Measurements from ENCODE around the gene FBXW11.

DNA sequence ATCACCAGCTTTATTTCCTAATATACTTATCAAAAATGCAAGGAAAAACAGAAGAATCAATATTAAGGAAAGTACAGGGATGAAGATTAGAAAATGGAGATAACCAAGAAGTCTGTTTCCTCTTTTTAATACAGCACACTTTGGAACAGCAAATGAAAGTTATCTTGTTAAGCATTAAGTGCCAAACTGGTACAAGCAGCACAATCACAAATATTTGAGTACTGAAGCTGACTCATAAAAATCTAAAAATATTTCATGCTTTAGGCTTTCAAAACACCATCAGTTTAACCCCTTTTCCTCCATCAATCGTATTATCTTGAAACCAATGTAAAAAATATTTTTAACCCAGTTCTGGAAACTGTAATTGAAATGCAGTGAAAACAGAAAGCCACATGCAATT lies 2.7 kb downstream of the FBXW11 start:
- TF ChIP-seq, protein P1, sequence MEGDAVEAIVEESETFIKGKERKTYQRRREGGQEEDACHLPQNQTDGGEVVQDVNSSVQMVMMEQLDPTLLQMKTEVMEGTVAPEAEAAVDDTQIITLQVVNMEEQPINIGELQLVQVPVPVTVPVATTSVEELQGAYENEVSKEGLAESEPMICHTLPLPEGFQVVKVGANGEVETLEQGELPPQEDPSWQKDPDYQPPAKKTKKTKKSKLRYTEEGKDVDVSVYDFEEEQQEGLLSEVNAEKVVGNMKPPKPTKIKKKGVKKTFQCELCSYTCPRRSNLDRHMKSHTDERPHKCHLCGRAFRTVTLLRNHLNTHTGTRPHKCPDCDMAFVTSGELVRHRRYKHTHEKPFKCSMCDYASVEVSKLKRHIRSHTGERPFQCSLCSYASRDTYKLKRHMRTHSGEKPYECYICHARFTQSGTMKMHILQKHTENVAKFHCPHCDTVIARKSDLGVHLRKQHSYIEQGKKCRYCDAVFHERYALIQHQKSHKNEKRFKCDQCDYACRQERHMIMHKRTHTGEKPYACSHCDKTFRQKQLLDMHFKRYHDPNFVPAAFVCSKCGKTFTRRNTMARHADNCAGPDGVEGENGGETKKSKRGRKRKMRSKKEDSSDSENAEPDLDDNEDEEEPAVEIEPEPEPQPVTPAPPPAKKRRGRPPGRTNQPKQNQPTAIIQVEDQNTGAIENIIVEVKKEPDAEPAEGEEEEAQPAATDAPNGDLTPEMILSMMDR (conservative IDR thresholded peaks at IDR 0.05; ENCODE audit: low read depth, low read length) = no peak
- no peak for TF ChIP-seq EZH2 (IDR thresholded peaks at IDR 0.05; ENCODE audit: low read length, unreplicated experiment)

All from PC-3 (cell line).